Stomach (tissue), 4 donors: ENCODE results near the gene RIPPLY2.

Source experiments
- CTCF ChIP-seq, 7 experiments: fragments of 450-650 bp in 4 of 7; fragments of 200-600 bp in 3 of 7; sonication (generic) in 3 of 7; IDR thresholded peaks; one replicate each; pipeline ENCODE4 v1.5.1; 2016 to 2019; ENCODE audit warnings: antibody characterized with exemption in 7 of 7, control low read depth in 2 of 7, mild to moderate bottlenecking in 1 of 7
- POLR2A ChIP-seq, 4 donors: fragments of 450-650 bp; IDR thresholded peaks; one replicate each; pipeline ENCODE4 v1.6.1; 2016; ENCODE audit warnings: antibody characterized with exemption in 4 of 4, control low read depth in 2 of 4, mild to moderate bottlenecking in 1 of 4, moderate library complexity in 1 of 4
- POLR2AphosphoS5 ChIP-seq, 3 donors: sonication (generic); formaldehyde crosslinking; IDR thresholded peaks; one replicate each; pipeline ENCODE4 v1.6.1; 2016; ENCODE audit warnings: antibody characterized with exemption in 3 of 3

- TF ChIP-seq CTCF (IDR thresholded peaks at IDR 0.05): no peak
- no peak for TF ChIP-seq POLR2A (IDR thresholded peaks at IDR 0.05)
- no peak for TF ChIP-seq POLR2AphosphoS5 (IDR thresholded peaks at IDR 0.05)
These were observed 7.8 kb downstream of the RIPPLY2 start for GRCh38 chr6:83860782-83861495.
